Hepatocyte (in vitro differentiated cells): ENCODE data around the gene F13A1.

Experiments
- EZH2 ChIP-seq: fragments of 200-600 bp; sonication (generic); IDR thresholded peaks from 2 replicates; pipeline ENCODE4 v1.6.1; 2016; ENCODE audit warnings: antibody characterized with exemption, mild to moderate bottlenecking, borderline replicate concordance
- TF ChIP-seq, protein P1 (sequence below): fragments of 200-600 bp; sonication (generic); IDR thresholded peaks from 2 replicates; pipeline ENCODE4 v1.5.1; 2016; ENCODE audit warnings: antibody characterized with exemption, mild to moderate bottlenecking; ENCODE audit not compliant: poor library complexity

DNA sequence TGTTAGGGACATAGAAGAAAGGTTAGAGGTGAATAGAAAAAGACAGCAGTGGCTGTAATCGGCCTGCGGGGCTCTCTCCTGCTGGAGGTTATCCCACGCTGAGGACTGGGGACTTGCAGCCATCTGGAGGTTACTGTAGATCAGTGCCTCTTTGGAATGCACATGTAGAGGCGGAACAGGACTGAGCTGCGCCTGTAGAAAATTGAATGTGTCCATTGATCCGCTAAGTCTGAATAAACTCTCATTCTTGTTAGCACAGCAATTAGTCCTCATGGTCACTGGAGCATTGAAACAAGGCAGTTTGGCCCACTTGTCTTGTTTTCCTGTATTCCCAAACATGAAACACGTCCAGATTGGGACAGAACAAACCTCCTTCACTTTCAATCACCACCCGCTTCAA, 46.3 kb upstream of the F13A1 start:
- TF ChIP-seq EZH2, result no peak
- TF ChIP-seq, protein P1, sequence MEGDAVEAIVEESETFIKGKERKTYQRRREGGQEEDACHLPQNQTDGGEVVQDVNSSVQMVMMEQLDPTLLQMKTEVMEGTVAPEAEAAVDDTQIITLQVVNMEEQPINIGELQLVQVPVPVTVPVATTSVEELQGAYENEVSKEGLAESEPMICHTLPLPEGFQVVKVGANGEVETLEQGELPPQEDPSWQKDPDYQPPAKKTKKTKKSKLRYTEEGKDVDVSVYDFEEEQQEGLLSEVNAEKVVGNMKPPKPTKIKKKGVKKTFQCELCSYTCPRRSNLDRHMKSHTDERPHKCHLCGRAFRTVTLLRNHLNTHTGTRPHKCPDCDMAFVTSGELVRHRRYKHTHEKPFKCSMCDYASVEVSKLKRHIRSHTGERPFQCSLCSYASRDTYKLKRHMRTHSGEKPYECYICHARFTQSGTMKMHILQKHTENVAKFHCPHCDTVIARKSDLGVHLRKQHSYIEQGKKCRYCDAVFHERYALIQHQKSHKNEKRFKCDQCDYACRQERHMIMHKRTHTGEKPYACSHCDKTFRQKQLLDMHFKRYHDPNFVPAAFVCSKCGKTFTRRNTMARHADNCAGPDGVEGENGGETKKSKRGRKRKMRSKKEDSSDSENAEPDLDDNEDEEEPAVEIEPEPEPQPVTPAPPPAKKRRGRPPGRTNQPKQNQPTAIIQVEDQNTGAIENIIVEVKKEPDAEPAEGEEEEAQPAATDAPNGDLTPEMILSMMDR, result no peak
